A549 (cell line): ENCODE results near the gene SH3D21. TPM values are rescaled to one million over a fixed set of nuclear protein-coding genes. Genes with fewer than 3 reads are reported as not detected.

Experiments
- ATAC-seq, 2 experiments: fragments of 200-7000 bp in 1 of 2; fragments of >200 bp in 1 of 2; cut with Nextera tagmentation in 1 of 2; cut with Tn5 transposase in 1 of 2; 3 replicates each; pipeline versions ENCODE4 v1.8.0 to v1.9.1; 2018 to 2020; ENCODE audit warnings: mild to moderate bottlenecking in 1 of 2, moderate library complexity in 1 of 2
- CTCF ChIA-PET: fragments of 300-600 bp; sonication (Branson Sonifier 250); formaldehyde crosslinking; extraction: SDS; loops from one replicate; lab custom pipeline; 2021; ENCODE audit warnings: antibody characterized with exemption, inconsistent platforms; lab: Yijun Ruan, JAX
- POLR2A ChIA-PET: fragments of 350-600 bp; formaldehyde crosslinking; extraction: SDS; loops from one replicate; lab custom pipeline; 2021; ENCODE audit warnings: antibody characterized with exemption, inconsistent platforms; lab: Yijun Ruan, JAX
- DNase-seq, 2 experiments: peaks; one replicate each; pipeline versions ENCODE4 v3.0.0 to v3.0.0-alpha.2; 2011 to 2016; ENCODE audit warnings: low read depth in 1 of 2, low spot score in 1 of 2
- FAIRE-seq: peaks from 2 replicates; lab custom pipeline; 2011; peaks lifted over from hg19 to GRCh38; lab: Jason Lieb, UNC
- H3K27ac ChIP-seq, 2 experiments: fragments of >200 bp; sonication (Bioruptor Twin); formaldehyde crosslinking; 3 replicates each; pipeline ENCODE4 v1.5.1; 2016 to 2017
- H3K4me1 ChIP-seq: fragments of >200 bp; sonication (Bioruptor Twin); formaldehyde crosslinking; 3 replicates; pipeline ENCODE4 v1.6.1; 2016
- H3K4me2 ChIP-seq: fragments of >200 bp; sonication (Bioruptor Twin); formaldehyde crosslinking; 3 replicates; pipeline ENCODE4 v1.6.1; 2016
- H3K4me3 ChIP-seq: fragments of >200 bp; sonication (Bioruptor Twin); formaldehyde crosslinking; 3 replicates; pipeline ENCODE4 v1.5.1; 2016
- H3K9me3 ChIP-seq: fragments of >200 bp; sonication (Bioruptor Twin); formaldehyde crosslinking; 3 replicates; pipeline ENCODE4 v1.6.1; 2016
- CEBPB ChIP-seq, 2 experiments: fragments of >200 bp in 1 of 2; sonication (Bioruptor Twin) in 1 of 2; formaldehyde crosslinking in 1 of 2; IDR thresholded peaks; 2 replicates each; pipeline ENCODE4 v1.6.1; 2012 to 2016
- CHD2 ChIP-seq: fragments of 150-350 bp; IDR thresholded peaks from 2 replicates; pipeline ENCODE4 v1.6.1; 2014; ENCODE audit warnings: low read length; ENCODE audit not compliant: partially characterized antibody
- CHD4 ChIP-seq: fragments of 200-600 bp; sonication (generic); IDR thresholded peaks from 2 replicates; pipeline ENCODE4 v1.6.1; 2016; ENCODE audit warnings: antibody characterized with exemption, mild to moderate bottlenecking, borderline replicate concordance
- CTCF ChIP-seq: fragments of >200 bp; sonication (Bioruptor Twin); formaldehyde crosslinking; IDR thresholded peaks from 3 replicates; pipeline ENCODE4 v1.5.1; 2016
- EP300 ChIP-seq, 2 experiments: fragments of >200 bp; sonication (Bioruptor Twin); formaldehyde crosslinking; IDR thresholded peaks; 2 replicates in 1 of 2; 3 replicates in 1 of 2; pipeline ENCODE4 v1.6.1; 2016 to 2017
- FOSL2 ChIP-seq, 2 experiments: fragments of 450-650 bp in 1 of 2; fragments of >200 bp in 1 of 2; sonication (Bioruptor Twin) in 1 of 2; formaldehyde crosslinking; IDR thresholded peaks; 2 replicates each; pipeline versions ENCODE4 v1.5.0 to v1.6.1; 2016 to 2020; ENCODE audit warnings: mild to moderate bottlenecking in 1 of 2, moderate library complexity in 1 of 2
- FOXS1 ChIP-seq: fragments of 250-450 bp; sonication (Bioruptor Pico); IDR thresholded peaks from 2 replicates; pipeline ENCODE4 v1.5.0; 2020; ENCODE audit warnings: mild to moderate bottlenecking, moderate library complexity
- HMGXB4 ChIP-seq: fragments of 250-450 bp; sonication (Bioruptor Pico); IDR thresholded peaks from 2 replicates; pipeline ENCODE4 v1.5.0; 2021; ENCODE audit warnings: mild to moderate bottlenecking, moderate library complexity, borderline replicate concordance
- HOXB5 ChIP-seq: fragments of 250-450 bp; sonication (Bioruptor Pico); IDR thresholded peaks from 2 replicates; pipeline ENCODE4 v1.5.0; 2020; ENCODE audit warnings: mild to moderate bottlenecking, moderate library complexity
- JUN ChIP-seq, 2 experiments: fragments of >200 bp; sonication (Bioruptor Twin); formaldehyde crosslinking; IDR thresholded peaks; 2 replicates in 1 of 2; 3 replicates in 1 of 2; pipeline ENCODE4 v1.6.1; 2016 to 2017
- KDM1A ChIP-seq: fragments of 200-600 bp; sonication (generic); IDR thresholded peaks from 2 replicates; pipeline ENCODE4 v1.6.1; 2016; ENCODE audit warnings: low read depth, mild to moderate bottlenecking
- NFE2L2 ChIP-seq: fragments of 150-350 bp; conservative IDR thresholded peaks from 2 replicates; pipeline ENCODE4 v1.6.1; 2014; ENCODE audit warnings: low read length
- PBX3 ChIP-seq: IDR thresholded peaks from 2 replicates; pipeline ENCODE4 v1.6.1; 2012
- POLR2A ChIP-seq: IDR thresholded peaks from 2 replicates; pipeline ENCODE4 v1.6.1; 2012; ENCODE audit warnings: mild to moderate bottlenecking, low read length
- RAD21 ChIP-seq, 2 experiments: fragments of >200 bp in 1 of 2; sonication (Bioruptor Twin) in 1 of 2; formaldehyde crosslinking in 1 of 2; IDR thresholded peaks in 1 of 2; conservative IDR thresholded peaks in 1 of 2; 2 replicates in 1 of 2; 3 replicates in 1 of 2; pipeline ENCODE4 v1.6.1; 2012 to 2018; ENCODE audit warnings: inconsistent platforms in 1 of 2
- RCOR1 ChIP-seq: fragments of 150-350 bp; IDR thresholded peaks from 2 replicates; pipeline ENCODE4 v1.6.1; 2014; ENCODE audit warnings: antibody characterized with exemption, low read length, low read depth
- RNF2 ChIP-seq: fragments of 200-600 bp; sonication (generic); IDR thresholded peaks from 2 replicates; pipeline ENCODE4 v1.6.1; 2016; ENCODE audit warnings: low read depth, mild to moderate bottlenecking, antibody characterized with exemption, moderate library complexity, borderline replicate concordance
- SMC3 ChIP-seq: fragments of >200 bp; sonication (Bioruptor Twin); formaldehyde crosslinking; IDR thresholded peaks from 3 replicates; pipeline ENCODE4 v1.6.1; 2018; ENCODE audit warnings: inconsistent platforms
- TFCP2L1 ChIP-seq: fragments of 250-450 bp; sonication (Bioruptor Pico); IDR thresholded peaks from 2 replicates; pipeline ENCODE4 v1.5.0; 2021; ENCODE audit warnings: mild to moderate bottlenecking
- ZNF302 ChIP-seq: fragments of 250-450 bp; sonication (Bioruptor Pico); IDR thresholded peaks from 2 replicates; pipeline ENCODE4 v1.9.0; 2021; ENCODE audit warnings: inconsistent platforms, mild to moderate bottlenecking, moderate library complexity
- WGBS: methylation state at CpG from one replicate; pipeline ENCODE4 v1.1.6; 2017; ENCODE audit errors: missing lambda C conversion rate; 5-methylcytosine and 5-hydroxymethylcytosine counted together
- polyA plus RNA-seq, 4 experiments: library from polyadenylated mRNA; depleted of rRNA in 3 of 4; stranded (reverse); fragments of >200 nt; fragmentation: RNase III in 1 of 4; extraction: RNeasy Plus Mini Kit Qiagen cat#74134 plus additional on column Dnase treatment in 1 of 4; gene quantifications; 2 replicates in 3 of 4; 3 replicates in 1 of 4; pipeline ENCODE4 v1.2.3, GENCODE V29; 2011 to 2017
- TF ChIP-seq, protein P1 (sequence below): fragments of >200 bp; sonication (Bioruptor Twin); formaldehyde crosslinking; IDR thresholded peaks from 3 replicates; pipeline ENCODE4 v1.6.1; 2016
- TF ChIP-seq, protein P2 (sequence below): fragments of 150-350 bp; IDR thresholded peaks from 2 replicates; pipeline ENCODE4 v1.6.1; 2014; ENCODE audit warnings: low read depth, mild to moderate bottlenecking, low read length

The SH3D21 gene
- polyA plus RNA-seq, 2 of the 4 experiments (the other 2 are of a cell fraction), result 0.41 to 1.1 TPM

DNA sequence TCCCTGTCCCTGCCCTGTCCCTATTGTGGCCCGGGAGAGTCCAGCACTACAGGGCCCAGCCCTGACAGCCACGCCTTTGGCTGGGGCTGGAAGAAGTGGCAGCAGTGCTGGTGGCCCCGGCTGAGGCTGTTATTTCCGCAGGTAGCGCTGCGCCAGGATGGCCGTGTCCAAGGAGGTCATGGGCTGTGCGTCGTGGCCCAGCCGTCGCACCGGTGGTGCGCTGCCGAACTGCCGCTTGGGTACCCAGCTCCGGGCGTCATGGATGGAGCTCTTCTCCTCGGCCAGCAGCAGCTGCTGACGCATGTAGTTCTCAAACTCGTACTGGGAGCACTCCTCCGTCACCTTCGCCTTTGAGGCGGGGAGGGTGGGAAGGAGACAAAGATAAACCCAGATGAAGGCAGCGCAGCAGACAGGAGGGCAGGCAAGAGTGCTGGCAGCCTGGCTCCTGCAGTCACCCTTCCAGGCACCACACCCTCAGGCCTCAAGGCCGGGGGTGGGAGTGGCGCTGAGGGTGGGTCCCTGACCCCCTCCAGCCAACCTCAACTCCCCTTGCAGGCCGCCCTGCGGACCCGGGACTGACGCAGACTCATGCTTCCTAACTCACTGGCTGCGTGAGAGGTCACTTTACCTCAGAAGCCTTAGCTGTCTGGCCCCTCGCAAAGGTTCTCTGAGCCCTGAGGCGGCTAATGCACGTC lies 35.6 kb downstream of the SH3D21 start:
- ATAC-seq, result no peak
- no peak for FAIRE-seq

DNA sequence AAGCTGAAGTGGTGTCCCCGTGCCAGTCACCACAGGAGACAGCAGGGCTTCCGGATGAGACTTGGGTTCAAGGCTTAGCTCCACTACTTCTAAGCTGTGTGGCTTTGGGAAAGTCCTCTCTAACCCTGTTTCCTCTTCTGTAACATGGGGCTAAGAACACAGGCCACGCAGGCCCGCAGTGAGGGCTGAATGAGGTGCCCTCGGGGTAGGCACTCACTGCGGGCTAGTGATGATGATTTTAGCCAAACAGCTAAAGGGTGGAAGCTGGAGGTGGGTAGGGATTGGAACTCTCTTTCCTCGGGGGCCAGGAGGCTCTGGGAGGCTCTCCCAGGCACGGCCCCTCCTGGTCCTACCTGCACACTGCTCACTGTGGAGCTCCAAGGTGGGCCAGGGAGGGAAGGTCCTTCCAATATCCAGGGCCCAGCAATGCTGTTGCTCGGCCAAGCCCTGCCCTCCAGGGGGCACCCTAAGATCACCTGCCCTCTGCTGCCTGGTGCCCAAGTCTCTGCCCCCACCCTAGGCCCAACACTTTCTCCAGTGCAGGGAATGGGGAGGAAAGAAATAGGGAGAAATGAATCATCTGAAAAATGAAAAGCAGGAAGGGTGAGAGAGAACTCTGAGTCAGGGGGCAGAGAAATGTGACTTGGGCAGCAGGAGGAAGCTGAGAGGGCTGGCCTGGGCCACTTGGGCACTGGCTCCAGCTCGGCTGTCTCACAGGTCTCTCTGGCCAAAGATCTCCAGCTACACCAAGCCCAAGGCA lies 36.4 kb downstream of the SH3D21 start:
- peak; percentile 44 to 61 for DNase-seq
- Histone ChIP-seq H3K27ac (peak overlapping the region; percentile 45 to 78; a peak in 4 of 6 replicates), H3K4me2 (no peak overlapping the region), H3K9me3 (no peaks in the 10 kb centered on the region), H3K4me1 (peaks cover 10% of the 10 kb centered on the region), H3K4me3 (no peak overlapping the region)
- 73% methylated on average over 8 of the region's 10 CpGs for WGBS
- peak; percentile 83 to 92 for ATAC-seq
- CTCF ChIA-PET, result interaction anchor here (0.6 to 17.8 kb wide), 41 partner anchors 9 to 256 kb away, joined by 3 to 201 read pairs (median 6); partner anchors contain the start of genes EVA1B, LSM10, OSCP1 and STK40
- POLR2A ChIA-PET, result interaction anchor here (1.5 kb wide), 1 partner anchor 44 kb away, joined by 4 read pairs; no protein-coding TSS in a partner anchor
- FAIRE-seq, result no peak
- TF ChIP-seq RNF2 (no peak), PBX3 (no peak), ZNF302 (CRISPR knock-in tag) (no peak), FOXS1 (CRISPR knock-in tag) (no peak), KDM1A (no peak), RAD21 (conservative IDR thresholded peaks at IDR 0.05 in 1 of 2, IDR thresholded peaks at IDR 0.05 in 1 of 2) (peak; percentile 89 to 94), CHD2 (no peak), FOSL2 (IDR thresholded peaks at IDR 0.05) (no peak), FOSL2 (CRISPR knock-in tag; IDR thresholded peaks at IDR 0.05) (peak; percentile 43), CTCF (peak; percentile 79), SMC3 (peak; percentile 81)

More for the DNA sequence above, 35.6 kb downstream of the SH3D21 start:
- WGBS, result 94% methylated on average over 22 of the region's 34 CpGs
- peaks cover 10% of the 10 kb centered on the region for H3K4me1 ChIP-seq
- POLR2A ChIA-PET, result interaction anchor here (0.7 to 1.5 kb wide), 2 partner anchors 45 to 130 kb away, joined by 3 to 4 read pairs; no protein-coding TSS in a partner anchor
- peak overlapping the region in 1 of 2 experiments; percentile 78; a peak in 2 of 6 replicates for H3K27ac ChIP-seq
- no peaks in the 10 kb centered on the region for H3K9me3 ChIP-seq
- H3K4me3 ChIP-seq, result no peak overlapping the region
- no peak overlapping the region for H3K4me2 ChIP-seq
- TF ChIP-seq CHD4 (no peak), TFCP2L1 (CRISPR knock-in tag) (no peak), RCOR1 (no peak), CEBPB (IDR thresholded peaks at IDR 0.05) (no peak), POLR2A (no peak), HOXB5 (CRISPR knock-in tag) (no peak), FOXS1 (CRISPR knock-in tag) (no peak), EP300 (IDR thresholded peaks at IDR 0.05) (no peak), HMGXB4 (CRISPR knock-in tag) (no peak), FOSL2 (IDR thresholded peaks at IDR 0.05) (no peak), FOSL2 (CRISPR knock-in tag; IDR thresholded peaks at IDR 0.05) (no peak), JUN (IDR thresholded peaks at IDR 0.05) (no peak), NFE2L2 (no peak)
- TF ChIP-seq, protein P1, sequence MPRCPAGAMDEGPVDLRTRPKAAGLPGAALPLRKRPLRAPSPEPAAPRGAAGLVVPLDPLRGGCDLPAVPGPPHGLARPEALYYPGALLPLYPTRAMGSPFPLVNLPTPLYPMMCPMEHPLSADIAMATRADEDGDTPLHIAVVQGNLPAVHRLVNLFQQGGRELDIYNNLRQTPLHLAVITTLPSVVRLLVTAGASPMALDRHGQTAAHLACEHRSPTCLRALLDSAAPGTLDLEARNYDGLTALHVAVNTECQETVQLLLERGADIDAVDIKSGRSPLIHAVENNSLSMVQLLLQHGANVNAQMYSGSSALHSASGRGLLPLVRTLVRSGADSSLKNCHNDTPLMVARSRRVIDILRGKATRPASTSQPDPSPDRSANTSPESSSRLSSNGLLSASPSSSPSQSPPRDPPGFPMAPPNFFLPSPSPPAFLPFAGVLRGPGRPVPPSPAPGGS, result no peak
- TF ChIP-seq, protein P2, sequence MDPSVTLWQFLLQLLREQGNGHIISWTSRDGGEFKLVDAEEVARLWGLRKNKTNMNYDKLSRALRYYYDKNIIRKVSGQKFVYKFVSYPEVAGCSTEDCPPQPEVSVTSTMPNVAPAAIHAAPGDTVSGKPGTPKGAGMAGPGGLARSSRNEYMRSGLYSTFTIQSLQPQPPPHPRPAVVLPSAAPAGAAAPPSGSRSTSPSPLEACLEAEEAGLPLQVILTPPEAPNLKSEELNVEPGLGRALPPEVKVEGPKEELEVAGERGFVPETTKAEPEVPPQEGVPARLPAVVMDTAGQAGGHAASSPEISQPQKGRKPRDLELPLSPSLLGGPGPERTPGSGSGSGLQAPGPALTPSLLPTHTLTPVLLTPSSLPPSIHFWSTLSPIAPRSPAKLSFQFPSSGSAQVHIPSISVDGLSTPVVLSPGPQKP, result no peak
- CTCF ChIA-PET, result interaction anchor here (0.6 to 17.8 kb wide), 41 partner anchors 8 to 255 kb away, joined by 3 to 201 read pairs (median 5); partner anchors contain the start of genes EVA1B, LSM10, OSCP1 and STK40
- DNase-seq, result no peak
